ES-I3 (cell line): ENCODE data around the gene PSAP.
"Not testable (repeated sequence)": the region's sequence is repeated elsewhere in the genome, so short reads cannot be mapped to it uniquely, and the experiment has no call there.

Experiments
- H3K36me3 ChIP-seq: 2 replicates; pipeline ENCODE4 v1.6.1; 2013; ENCODE audit warnings: mild to moderate bottlenecking, low read length, control low read depth, moderate library complexity; ENCODE audit not compliant: insufficient read depth
- H3K4me1 ChIP-seq: 2 replicates; pipeline ENCODE4 v1.6.1; 2013; ENCODE audit warnings: mild to moderate bottlenecking, control low read depth, low read length; ENCODE audit not compliant: insufficient read depth
- H3K9ac ChIP-seq: 2 replicates; pipeline ENCODE4 v1.6.1; 2013; ENCODE audit warnings: low read depth, mild to moderate bottlenecking, low read length, moderate library complexity
- H3K9me3 ChIP-seq: 2 replicates; pipeline ENCODE4 v1.6.1; 2013; ENCODE audit warnings: mild to moderate bottlenecking, low read length, moderate library complexity; ENCODE audit not compliant: control insufficient read depth, insufficient read depth

PSAP gene

DNA sequence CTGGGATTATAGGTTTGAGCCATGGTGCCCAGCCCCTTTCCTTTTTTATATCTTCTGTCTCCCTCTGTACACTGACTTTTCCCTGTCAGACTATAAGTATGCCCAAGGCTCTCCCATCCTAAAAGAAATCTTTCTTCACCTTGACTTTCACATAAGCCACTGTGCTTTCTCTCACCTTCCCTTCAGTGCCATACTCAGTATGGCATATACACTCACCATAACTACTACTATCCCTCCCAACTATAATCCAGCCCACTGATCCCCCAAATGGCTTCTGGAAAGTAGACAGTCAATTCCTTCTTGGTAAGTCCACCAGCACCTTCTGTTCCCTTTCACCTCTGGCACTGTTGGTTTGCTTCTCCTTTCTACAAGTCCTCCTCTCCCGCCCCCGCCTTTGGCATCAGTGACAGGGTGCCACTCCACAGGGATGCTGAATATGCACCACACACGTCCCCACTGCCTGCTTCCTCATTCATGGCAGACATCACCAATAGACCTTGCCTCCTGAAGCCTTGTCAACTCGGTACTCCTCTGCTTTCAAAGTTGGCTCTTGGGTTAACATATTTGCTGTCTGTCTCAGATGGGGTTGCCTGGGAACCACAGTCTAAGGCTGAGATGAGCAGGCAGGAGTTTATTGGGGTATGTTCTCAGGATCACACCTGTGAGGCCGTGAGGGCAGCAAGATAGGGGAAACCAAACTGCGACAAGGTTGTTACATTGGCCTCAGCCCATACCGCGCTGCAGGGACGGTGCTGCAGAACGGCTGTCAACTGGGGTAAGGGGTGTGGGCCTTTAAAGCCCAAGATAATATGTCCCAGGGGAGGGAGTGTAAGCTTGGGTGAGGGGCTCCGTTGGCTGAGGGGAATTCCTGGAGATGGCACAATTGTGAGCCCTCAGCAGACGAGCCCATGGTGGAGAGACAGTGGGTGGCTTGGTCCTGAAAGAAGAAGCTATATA, 7.2 kb upstream of the PSAP start:
- H3K4me1 ChIP-seq: peaks cover 13% of the 10 kb centered on the region
- H3K9ac ChIP-seq: no peak overlapping the region

GRCh38 chr10:71856619-71857018, 5.6 kb upstream of the PSAP start:
- Histone ChIP-seq H3K4me1 (peaks cover 15% of the 10 kb centered on the region), H3K9ac (no peak overlapping the region), H3K36me3 (no peaks in the 10 kb centered on the region), H3K9me3 (no peaks in the 10 kb centered on the region)

More for the DNA sequence above, 7.2 kb upstream of the PSAP start:
- H3K9me3 ChIP-seq: no peaks in the 10 kb centered on the region
- H3K36me3 ChIP-seq: no peaks in the 10 kb centered on the region

DNA sequence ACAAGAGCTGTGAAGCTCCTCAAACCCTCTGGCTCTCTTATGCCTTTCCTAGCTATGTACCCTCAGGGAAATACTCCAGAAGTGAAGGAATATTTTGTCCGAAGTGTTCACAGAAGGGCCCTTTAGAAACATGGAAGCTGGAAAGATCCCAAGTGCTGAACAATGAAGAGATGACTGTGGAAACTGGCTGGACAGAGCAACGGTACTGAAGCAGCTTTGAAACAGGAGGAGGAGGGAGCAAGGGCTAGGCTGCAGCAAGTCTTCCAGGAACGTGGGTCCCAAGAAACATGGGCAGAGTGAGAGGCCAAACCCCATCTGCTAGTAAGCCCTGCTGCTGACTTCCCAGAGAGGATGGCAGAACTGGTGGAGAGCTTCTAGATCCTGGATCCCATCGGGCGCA, 3.0 kb upstream of the PSAP start:
- no peaks in the 10 kb centered on the region for H3K9me3 ChIP-seq
- no peak overlapping the region for H3K9ac ChIP-seq
- H3K4me1 ChIP-seq: peaks cover 4% of the 10 kb centered on the region; the same call in 1 of the 2 replicates
- H3K36me3 ChIP-seq: no peaks in the 10 kb centered on the region

DNA sequence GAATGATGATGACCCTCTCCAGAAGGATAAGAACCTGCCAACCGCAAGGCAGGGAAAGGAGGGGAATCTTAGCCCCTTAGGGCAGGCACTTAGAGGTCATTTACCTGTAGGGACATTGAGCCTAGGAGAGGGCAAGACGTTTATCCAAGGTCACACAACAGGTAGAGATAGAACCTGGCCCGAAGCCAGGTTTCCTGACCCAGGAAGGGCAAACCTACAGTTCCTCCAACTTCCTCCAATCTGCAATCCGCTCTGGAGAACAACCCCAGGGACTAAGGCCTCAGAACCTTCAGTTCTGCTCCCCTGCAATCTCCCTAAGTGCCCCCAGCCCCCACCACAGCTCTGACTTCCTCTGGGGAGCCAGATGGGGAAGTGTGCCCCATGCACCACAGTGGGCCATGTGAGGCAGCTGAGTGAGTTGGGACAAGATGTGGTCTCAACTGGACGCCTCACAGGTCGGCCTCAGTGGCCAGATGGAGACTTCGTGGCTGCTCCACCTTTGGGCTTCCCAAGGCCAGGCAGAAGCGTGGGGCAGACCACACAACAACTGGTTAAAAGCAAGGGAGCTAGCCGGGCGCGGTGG, 1.4 kb upstream of the PSAP start:
- H3K9me3 ChIP-seq: no peaks in the 10 kb centered on the region
- H3K36me3 ChIP-seq: no peaks in the 10 kb centered on the region
- H3K4me1 ChIP-seq: peaks cover 15% of the 10 kb centered on the region
- H3K9ac ChIP-seq: no peak overlapping the region

DNA sequence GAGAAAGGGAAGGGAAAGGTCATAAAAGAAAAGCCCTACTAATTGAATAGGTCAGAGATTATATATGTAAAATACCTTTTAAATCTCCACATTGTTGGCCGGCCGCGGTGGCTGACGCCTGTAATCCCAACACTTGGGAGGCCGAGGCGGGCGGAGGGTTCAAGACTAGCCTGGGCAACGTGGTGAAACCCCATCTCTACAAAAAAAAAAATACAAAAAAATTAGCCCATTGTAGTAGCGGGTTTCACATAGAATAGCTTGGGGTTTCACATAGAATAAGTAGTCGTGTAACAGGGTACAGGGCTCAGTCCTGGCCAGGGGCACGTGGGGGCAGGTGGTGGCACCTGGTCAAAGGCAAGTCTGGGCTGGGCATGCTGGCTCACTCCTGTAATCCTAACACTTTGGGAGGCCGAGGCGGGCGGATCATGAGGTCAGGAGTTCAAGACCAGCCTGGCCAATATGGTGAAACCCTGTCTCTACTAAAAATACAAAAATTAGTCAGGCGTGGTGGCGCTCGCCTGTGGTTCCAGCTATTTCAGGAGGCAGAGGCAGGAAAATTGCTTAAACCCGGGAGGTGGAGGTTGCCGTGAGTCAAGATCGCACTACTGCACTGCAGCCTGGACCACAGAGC, 529 bp upstream of the PSAP start:
- not testable (repeated sequence) for H3K9me3 ChIP-seq, H3K36me3 ChIP-seq
- peak overlapping the region; percentile 100 for H3K9ac ChIP-seq
- H3K4me1 ChIP-seq: peaks cover 15% of the 10 kb centered on the region

GRCh38 chr10:71850021-71850742, 869 bp downstream of the PSAP start:
- H3K36me3 ChIP-seq: no peaks in the 10 kb centered on the region
- peaks cover 15% of the 10 kb centered on the region for H3K4me1 ChIP-seq
- H3K9ac ChIP-seq: peak overlapping the region; percentile 100
- no peaks in the 10 kb centered on the region for H3K9me3 ChIP-seq

- H3K4me1 ChIP-seq: peaks cover 15% of the 10 kb centered on the region
- no peaks in the 10 kb centered on the region for H3K36me3 ChIP-seq
- H3K9ac ChIP-seq: peak overlapping the region; percentile 100; the same call in 1 of the 2 replicates
- H3K9me3 ChIP-seq: no peaks in the 10 kb centered on the region
These were observed 1.6 kb downstream of the PSAP start for GRCh38 chr10:71849461-71849908.

DNA sequence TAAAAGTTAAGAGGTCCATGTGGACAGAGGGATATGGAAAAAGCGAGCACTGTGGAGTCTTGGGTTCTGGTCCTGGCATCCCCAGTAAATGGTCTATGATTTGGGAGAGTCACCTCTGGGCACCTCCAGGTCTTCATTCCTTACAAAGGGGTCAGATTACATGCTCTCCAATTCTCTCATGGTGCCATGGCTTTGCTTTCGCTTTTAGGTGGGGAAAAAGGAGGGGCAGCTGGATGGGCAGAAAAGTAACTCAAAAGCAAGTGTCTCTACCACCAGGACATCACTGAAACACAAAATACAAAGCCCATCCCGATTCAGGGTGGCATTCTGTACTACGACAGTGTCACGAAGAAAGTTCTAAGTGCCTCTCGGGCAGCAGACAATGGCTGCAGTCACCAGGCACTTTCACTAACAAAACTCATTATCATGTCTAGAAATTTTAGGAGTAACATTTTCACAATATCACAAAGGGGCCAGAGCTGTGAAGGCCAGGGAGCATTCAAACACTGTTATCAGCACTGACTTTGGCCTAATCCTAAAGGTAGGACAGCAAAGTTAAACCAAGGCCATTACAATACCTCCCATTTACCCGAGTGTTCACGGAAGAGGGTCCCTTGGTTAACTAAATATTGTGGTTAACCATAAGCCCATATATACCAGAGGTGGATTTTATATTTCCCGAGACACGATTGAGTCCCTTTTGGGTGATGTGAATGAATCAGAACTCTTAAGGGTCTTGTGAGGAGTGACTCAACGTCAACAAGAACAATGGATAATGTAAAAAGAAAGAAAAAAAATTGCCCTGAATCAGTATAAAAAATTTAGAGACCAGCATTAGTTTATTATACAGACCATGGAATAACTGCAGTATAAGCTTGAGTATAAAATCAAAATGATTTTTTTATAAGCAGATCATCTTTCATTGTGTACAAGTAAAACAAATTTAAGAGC, 2.5 kb downstream of the PSAP start:
- H3K36me3 ChIP-seq: no peaks in the 10 kb centered on the region
- H3K9me3 ChIP-seq: no peaks in the 10 kb centered on the region
- no peak overlapping the region for H3K9ac ChIP-seq
- peaks cover 15% of the 10 kb centered on the region for H3K4me1 ChIP-seq

DNA sequence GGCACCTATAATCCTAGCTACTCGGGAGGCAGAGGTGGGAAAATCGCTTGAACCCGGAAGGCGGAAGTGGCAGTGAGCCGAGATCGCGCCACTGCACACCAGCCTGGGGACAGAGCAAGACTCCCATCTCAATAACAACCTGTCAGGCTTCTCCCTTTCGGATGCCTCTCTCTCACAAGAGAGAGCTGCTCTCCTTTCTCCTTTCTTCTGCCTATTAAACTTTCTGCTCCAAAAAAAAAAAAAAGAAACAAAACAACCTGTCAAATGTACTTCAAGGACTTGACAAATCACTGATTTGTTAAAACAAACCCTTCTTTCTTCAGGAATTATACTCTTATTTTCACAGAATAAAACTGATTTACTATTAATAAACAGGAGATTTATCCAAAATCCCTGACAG, 3.6 kb downstream of the PSAP start:
- Histone ChIP-seq H3K36me3 (no peaks in the 10 kb centered on the region), H3K4me1 (peaks cover 15% of the 10 kb centered on the region), H3K9me3 (no peaks in the 10 kb centered on the region), H3K9ac (no peak overlapping the region)

GRCh38 chr10:71846816-71847215, 4.2 kb downstream of the PSAP start:
- Histone ChIP-seq H3K9me3 (no peaks in the 10 kb centered on the region), H3K9ac (no peak overlapping the region), H3K36me3 (no peaks in the 10 kb centered on the region), H3K4me1 (peaks cover 15% of the 10 kb centered on the region)

GRCh38 chr10:71845410-71846405, 5.3 kb downstream of the PSAP start:
- Histone ChIP-seq H3K9me3 (no peaks in the 10 kb centered on the region), H3K36me3 (no peaks in the 10 kb centered on the region), H3K9ac (no peak overlapping the region), H3K4me1 (peaks cover 11% of the 10 kb centered on the region; the same call in 1 of the 2 replicates)

DNA sequence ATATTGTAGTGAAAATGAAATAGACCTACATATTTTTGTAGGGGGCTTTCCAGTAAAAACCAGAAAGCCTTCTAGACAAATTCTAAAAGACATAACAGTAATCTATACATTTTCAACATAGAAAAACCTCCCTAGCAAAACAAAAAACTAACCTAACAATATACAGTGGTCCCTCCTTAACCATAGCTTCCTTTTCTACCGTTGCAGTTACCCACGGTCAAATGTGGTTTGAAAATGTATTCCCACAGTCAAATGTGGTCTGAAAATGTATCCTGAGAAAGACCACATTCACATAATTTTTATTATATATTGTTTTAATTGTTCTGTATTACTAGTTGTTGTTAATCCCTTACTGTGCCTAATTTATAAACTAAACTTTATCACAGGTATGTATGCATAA, 6.4 kb downstream of the PSAP start:
- Histone ChIP-seq H3K4me1 (peaks cover 20% of the 10 kb centered on the region), H3K36me3 (no peaks in the 10 kb centered on the region), H3K9me3 (no peaks in the 10 kb centered on the region), H3K9ac (no peak overlapping the region)
